ENCODE data around the gene AGAP5.

- peak; percentile 89 for TF ChIP-seq POLR2AphosphoS5 (IDR thresholded peaks at IDR 0.05; ENCODE audit: low read depth, low read length)
- TF ChIP-seq TAF1 (IDR thresholded peaks at IDR 0.05; ENCODE audit: borderline replicate concordance, insufficient read depth, low read length) = peak; percentile 81
- TF ChIP-seq SIN3A (IDR thresholded peaks at IDR 0.05; ENCODE audit: borderline replicate concordance, insufficient read depth, low read length) = peak; percentile 95
- 0 out of 4 replicates have a peak, but pooled peaks of 1 of the 2 experiments have one; percentile 5 for TF ChIP-seq REST (IDR thresholded peaks at IDR 0.05; ENCODE audit: insufficient read depth in 1 of 2, low read depth in 2 of 2, low read length in 2 of 2)
- TF ChIP-seq FOXP2 (optimal IDR thresholded peaks at IDR 0.05; ENCODE audit: borderline replicate concordance, extremely low read depth, extremely low read length, insufficient read depth) = peak; percentile 77
Measured at GRCh38 chr10:73625884-73626752, 71.8 kb downstream of the AGAP5 start.

Measured in PFSK-1 (cell line).